Nephron (organoid): ENCODE measurements around the gene LPP.

Experiments used
- H3K27ac Mint-ChIP-seq, 3 experiments: 2 replicates each; pipeline ENCODE4 v1.8.0; 2020; ENCODE audit warnings: mixed read lengths in 3 of 3, mild to moderate bottlenecking in 2 of 3, moderate library complexity in 1 of 3
- H3K27me3 Mint-ChIP-seq: 2 replicates; pipeline ENCODE4 v1.8.0; 2021; ENCODE audit warnings: low read depth, mild to moderate bottlenecking, moderate library complexity, mixed read lengths
- H3K36me3 Mint-ChIP-seq: 2 replicates; pipeline ENCODE4 v1.8.0; 2020; ENCODE audit warnings: low read depth, mixed read lengths
- H3K4me1 Mint-ChIP-seq: 2 replicates; pipeline ENCODE4 v1.8.0; 2020; ENCODE audit warnings: mixed read lengths
- H3K4me3 Mint-ChIP-seq, 3 experiments: 2 replicates each; pipeline ENCODE4 v1.8.0; 2020; ENCODE audit warnings: mild to moderate bottlenecking in 3 of 3, mixed read lengths in 3 of 3, moderate library complexity in 2 of 3
- H3K9me3 Mint-ChIP-seq: 2 replicates; pipeline ENCODE4 v1.8.0; 2020; ENCODE audit warnings: mixed read lengths
- TF ChIP-seq, protein P1 (sequence below), 3 experiments: fragments of 200-600 bp; sonication (generic); IDR thresholded peaks; one replicate each; pipeline ENCODE4 v1.5.0; 2021; ENCODE audit warnings: antibody characterized with exemption in 3 of 3; ENCODE audit not compliant: unreplicated experiment in 3 of 3

Gene LPP

DNA sequence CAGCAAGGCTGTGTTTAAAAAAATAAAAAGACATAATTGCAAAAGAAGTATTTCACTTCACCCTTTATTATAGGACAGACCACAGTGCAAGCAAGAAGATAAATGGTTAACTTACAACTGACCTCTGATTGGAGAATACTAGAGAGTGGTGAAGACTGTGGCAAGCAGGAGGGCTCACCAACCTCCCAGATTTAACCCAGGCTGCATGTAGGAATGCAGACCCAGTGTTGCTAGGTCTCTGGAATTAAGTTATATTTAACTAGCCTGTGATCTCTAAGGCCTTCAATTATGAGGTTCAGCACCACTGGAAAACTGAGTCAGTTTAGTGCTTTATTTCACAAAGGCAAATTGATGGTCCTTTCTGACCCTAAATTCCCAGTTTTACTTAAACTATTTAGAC, 436.6 kb downstream of the LPP start:
- Mint-ChIP-seq H3K36me3 (no peaks in the 10 kb centered on the region), H3K4me3 (no peak overlapping the region), H3K27ac (no peak overlapping the region), H3K9me3 (no peaks in the 10 kb centered on the region), H3K27me3 (no peaks in the 10 kb centered on the region), H3K4me1 (peaks cover 8% of the 10 kb centered on the region)
- TF ChIP-seq, protein P1, sequence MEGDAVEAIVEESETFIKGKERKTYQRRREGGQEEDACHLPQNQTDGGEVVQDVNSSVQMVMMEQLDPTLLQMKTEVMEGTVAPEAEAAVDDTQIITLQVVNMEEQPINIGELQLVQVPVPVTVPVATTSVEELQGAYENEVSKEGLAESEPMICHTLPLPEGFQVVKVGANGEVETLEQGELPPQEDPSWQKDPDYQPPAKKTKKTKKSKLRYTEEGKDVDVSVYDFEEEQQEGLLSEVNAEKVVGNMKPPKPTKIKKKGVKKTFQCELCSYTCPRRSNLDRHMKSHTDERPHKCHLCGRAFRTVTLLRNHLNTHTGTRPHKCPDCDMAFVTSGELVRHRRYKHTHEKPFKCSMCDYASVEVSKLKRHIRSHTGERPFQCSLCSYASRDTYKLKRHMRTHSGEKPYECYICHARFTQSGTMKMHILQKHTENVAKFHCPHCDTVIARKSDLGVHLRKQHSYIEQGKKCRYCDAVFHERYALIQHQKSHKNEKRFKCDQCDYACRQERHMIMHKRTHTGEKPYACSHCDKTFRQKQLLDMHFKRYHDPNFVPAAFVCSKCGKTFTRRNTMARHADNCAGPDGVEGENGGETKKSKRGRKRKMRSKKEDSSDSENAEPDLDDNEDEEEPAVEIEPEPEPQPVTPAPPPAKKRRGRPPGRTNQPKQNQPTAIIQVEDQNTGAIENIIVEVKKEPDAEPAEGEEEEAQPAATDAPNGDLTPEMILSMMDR (IDR thresholded peaks at IDR 0.05; ENCODE audit: unreplicated experiment in 3 of 3), result no peak

DNA sequence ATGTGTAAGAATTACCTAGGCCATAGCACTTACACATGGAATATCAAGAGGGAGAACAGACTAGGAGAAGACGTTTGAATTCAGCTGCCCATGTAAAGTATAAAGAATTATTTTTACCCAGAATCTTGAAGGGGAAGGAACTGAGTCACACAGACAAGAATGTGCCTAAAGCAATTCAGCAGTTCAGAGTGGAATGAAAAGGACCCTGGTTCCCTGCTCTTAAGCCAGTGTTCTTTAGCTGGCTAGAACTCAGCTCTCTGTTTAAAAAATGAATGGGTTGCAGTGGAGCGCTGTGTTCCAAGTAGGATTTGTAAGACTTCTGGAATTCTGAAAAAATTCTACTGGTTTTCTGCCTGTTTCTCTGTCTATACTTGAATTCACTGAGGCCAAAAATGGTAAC, 440.2 kb downstream of the LPP start:
- Mint-ChIP-seq H3K4me1 (peaks cover 13% of the 10 kb centered on the region), H3K9me3 (no peaks in the 10 kb centered on the region), H3K27ac (no peak overlapping the region), H3K4me3 (no peak overlapping the region), H3K27me3 (no peaks in the 10 kb centered on the region), H3K36me3 (no peaks in the 10 kb centered on the region)
- TF ChIP-seq, protein P1 (IDR thresholded peaks at IDR 0.05; ENCODE audit: unreplicated experiment in 3 of 3), result no peak

DNA sequence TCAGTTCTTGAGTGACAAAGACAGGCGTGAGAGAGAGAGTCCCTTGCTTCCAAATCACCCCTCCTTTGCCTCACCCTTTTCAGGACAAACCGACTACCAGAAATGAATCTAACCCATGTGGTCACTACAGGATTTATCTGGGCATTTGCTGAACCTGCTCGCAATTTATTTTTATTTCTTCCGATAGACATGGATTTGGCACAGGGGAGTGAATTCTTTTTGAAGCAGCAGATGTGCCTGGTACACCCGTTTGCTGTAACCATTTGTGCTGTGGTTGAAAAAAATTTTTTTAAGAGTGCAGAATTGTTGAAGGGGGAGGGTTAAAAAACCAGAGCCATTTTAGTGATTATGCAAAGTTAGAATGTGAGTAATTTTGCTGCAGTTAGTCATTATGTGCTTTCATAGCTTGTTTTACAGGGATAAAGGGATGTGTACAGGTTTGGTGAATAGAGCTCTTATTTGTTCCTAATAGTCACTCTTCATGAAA, 442.0 kb downstream of the LPP start:
- peak overlapping the region in 1 of 3 experiments; percentile 6 for H3K4me3 Mint-ChIP-seq
- TF ChIP-seq, protein P1 (IDR thresholded peaks at IDR 0.05; ENCODE audit: unreplicated experiment in 3 of 3), result no peak
- no peaks in the 10 kb centered on the region for H3K9me3 Mint-ChIP-seq
- H3K36me3 Mint-ChIP-seq, result no peaks in the 10 kb centered on the region
- H3K27me3 Mint-ChIP-seq, result no peaks in the 10 kb centered on the region
- H3K4me1 Mint-ChIP-seq, result peaks cover 13% of the 10 kb centered on the region
- peak overlapping the region in 1 of 3 experiments; percentile 41 for H3K27ac Mint-ChIP-seq

DNA sequence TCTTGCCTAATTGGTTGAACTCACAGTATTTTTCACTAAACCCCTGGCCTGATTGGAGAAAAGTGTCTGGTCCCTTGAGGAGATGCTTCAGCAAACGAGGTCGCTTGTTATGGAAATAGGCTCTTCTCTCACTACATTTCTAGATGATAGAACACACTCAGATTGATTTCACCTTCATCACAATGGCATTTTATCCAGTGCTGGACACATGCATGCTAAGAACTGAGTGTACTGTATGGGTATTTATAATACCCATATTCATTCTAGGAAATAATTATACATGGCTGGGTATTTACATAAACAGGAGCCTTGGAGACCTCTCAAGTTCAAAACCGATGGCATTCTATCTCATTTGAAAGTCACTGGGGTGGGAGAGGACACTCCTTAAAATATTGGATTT, 444.9 kb downstream of the LPP start:
- peaks cover 13% of the 10 kb centered on the region for H3K4me1 Mint-ChIP-seq
- no peaks in the 10 kb centered on the region for H3K36me3 Mint-ChIP-seq
- H3K4me3 Mint-ChIP-seq, result no peak overlapping the region
- TF ChIP-seq, protein P1 (IDR thresholded peaks at IDR 0.05; ENCODE audit: unreplicated experiment in 3 of 3), result no peak
- H3K27ac Mint-ChIP-seq, result no peak overlapping the region
- no peaks in the 10 kb centered on the region for H3K9me3 Mint-ChIP-seq
- H3K27me3 Mint-ChIP-seq, result no peaks in the 10 kb centered on the region

DNA sequence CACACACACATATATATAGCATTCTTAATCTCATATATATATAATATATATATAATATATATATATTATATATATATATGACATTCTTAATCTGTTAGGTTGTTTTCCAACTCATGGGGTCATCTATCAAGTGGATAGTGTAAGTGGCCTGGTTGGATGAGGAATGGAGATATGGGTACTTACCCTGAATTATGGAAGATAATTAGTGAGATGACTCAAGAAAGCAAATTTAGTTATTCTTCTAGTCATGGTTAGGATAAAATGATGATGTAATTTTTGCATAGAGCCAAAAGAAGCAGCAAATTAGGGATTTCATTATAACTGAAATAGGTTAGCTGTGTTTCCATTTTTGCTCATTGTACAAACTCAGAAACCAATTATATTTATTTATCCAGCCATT, 448.2 kb downstream of the LPP start:
- no peaks in the 10 kb centered on the region for H3K9me3 Mint-ChIP-seq
- TF ChIP-seq, protein P1 (IDR thresholded peaks at IDR 0.05; ENCODE audit: unreplicated experiment in 3 of 3), result no peak
- no peaks in the 10 kb centered on the region for H3K36me3 Mint-ChIP-seq
- no peak overlapping the region for H3K27ac Mint-ChIP-seq
- no peaks in the 10 kb centered on the region for H3K27me3 Mint-ChIP-seq
- H3K4me3 Mint-ChIP-seq, result no peak overlapping the region
- H3K4me1 Mint-ChIP-seq, result no peaks in the 10 kb centered on the region

DNA sequence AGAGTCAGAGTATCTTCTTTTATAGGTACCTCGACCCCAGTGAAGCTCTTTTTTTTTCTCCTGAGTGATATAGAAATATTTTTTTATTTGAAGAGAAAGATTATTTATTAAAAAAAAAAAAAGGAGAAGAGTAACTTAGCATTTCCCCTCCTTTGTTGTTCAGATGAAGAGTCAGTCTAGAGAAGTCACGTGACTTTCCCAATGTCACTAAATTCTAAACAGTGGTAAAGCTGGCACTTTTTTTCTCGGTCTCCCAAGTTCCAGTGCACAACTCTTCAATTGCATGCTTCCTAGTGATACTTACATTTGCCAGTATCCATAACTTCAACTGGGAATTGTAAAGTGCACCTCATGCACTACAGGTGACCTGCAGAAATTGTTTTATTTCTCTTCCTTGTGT, 448.7 kb downstream of the LPP start:
- Mint-ChIP-seq H3K4me3 (no peak overlapping the region), H3K4me1 (no peaks in the 10 kb centered on the region), H3K9me3 (no peaks in the 10 kb centered on the region), H3K27me3 (no peaks in the 10 kb centered on the region), H3K36me3 (no peaks in the 10 kb centered on the region), H3K27ac (no peak overlapping the region)
- TF ChIP-seq, protein P1 (IDR thresholded peaks at IDR 0.05; ENCODE audit: unreplicated experiment in 3 of 3), result no peak
